Fibroblast of lung (primary cell): ENCODE results near the gene GPX5. TPM values are rescaled to one million over a fixed set of nuclear protein-coding genes. Genes with fewer than 3 reads are reported as not detected.

Source experiments
- DNase-seq, 2 donors: peaks; one replicate each; pipeline versions ENCODE4 v3.0.0 to v3.0.0-alpha.2; 2010; ENCODE audit warnings: low read depth in 2 of 2
- H2AFZ ChIP-seq: 2 replicates; pipeline ENCODE4 v1.5.1; 2012; ENCODE audit warnings: low read length, control low read depth, inconsistent platforms
- H3K27ac ChIP-seq: 2 replicates; pipeline ENCODE4 v1.5.1; 2011; ENCODE audit warnings: low read length, control low read depth; ENCODE audit not compliant: insufficient read depth
- H3K27me3 ChIP-seq: 2 replicates; pipeline ENCODE4 v1.5.1; 2011; ENCODE audit warnings: mild to moderate bottlenecking, low read length; ENCODE audit not compliant: control insufficient read depth, insufficient read depth
- H3K36me3 ChIP-seq: 2 replicates; pipeline ENCODE4 v1.5.1; 2011; ENCODE audit warnings: low read length; ENCODE audit not compliant: control insufficient read depth, insufficient read depth
- H3K4me1 ChIP-seq: 2 replicates; pipeline ENCODE4 v1.5.1; 2011; ENCODE audit warnings: low read length; ENCODE audit not compliant: control insufficient read depth, insufficient read depth; ENCODE audit errors: extremely low read depth
- H3K4me2 ChIP-seq: 2 replicates; pipeline ENCODE4 v1.5.1; 2011; ENCODE audit warnings: low read length, control low read depth; ENCODE audit not compliant: insufficient read depth; ENCODE audit errors: extremely low read depth
- H3K4me3 ChIP-seq, 4 experiments: fragments of 200-600 bp in 1 of 4; sonication (generic) in 1 of 4; replicated peaks in 1 of 4; 2 replicates each; pipeline ENCODE4 v1.5.1; 2011 to 2016; ENCODE audit warnings: low read length in 4 of 4, low read depth in 3 of 4, mild to moderate bottlenecking in 3 of 4, control low read depth in 2 of 4, inconsistent platforms in 1 of 4, mixed read lengths in 1 of 4; ENCODE audit not compliant: insufficient read depth in 1 of 4; ENCODE audit errors: control extremely low read depth in 1 of 4
- H3K79me2 ChIP-seq: 2 replicates; pipeline ENCODE4 v1.5.1; 2012; ENCODE audit warnings: mild to moderate bottlenecking, low read length, inconsistent platforms; ENCODE audit not compliant: control insufficient read depth, insufficient read depth
- H3K9ac ChIP-seq: 2 replicates; pipeline ENCODE4 v1.5.1; 2011; ENCODE audit warnings: mild to moderate bottlenecking, low read length, control low read depth; ENCODE audit not compliant: insufficient read depth
- H3K9me3 ChIP-seq: 2 replicates; pipeline ENCODE4 v1.5.1; 2012; ENCODE audit warnings: low read depth, low read length; ENCODE audit not compliant: control insufficient read depth, insufficient read depth
- H4K20me1 ChIP-seq: 2 replicates; pipeline ENCODE4 v1.5.1; 2011; ENCODE audit warnings: low read length; ENCODE audit not compliant: control insufficient read depth, insufficient read depth; ENCODE audit errors: extremely low read depth
- CTCF ChIP-seq, 2 donors: IDR thresholded peaks in 1 of 2; conservative IDR thresholded peaks in 1 of 2; 1 replicate in 1 of 2; 2 replicates in 1 of 2; pipeline ENCODE4 v1.5.1; 2011 to 2012; ENCODE audit warnings: low read length in 2 of 2, control low read depth in 1 of 2, inconsistent platforms in 1 of 2, low read depth in 1 of 2, mild to moderate bottlenecking in 1 of 2
- EZH2 ChIP-seq: IDR thresholded peaks from 2 replicates; pipeline ENCODE4 v1.5.1; 2012; ENCODE audit warnings: low read length, control low read depth, mild to moderate bottlenecking; ENCODE audit errors: missing control alignments
- polyA plus RNA-seq, 2 donors: library from polyadenylated mRNA; depleted of rRNA in 1 of 2; stranded (reverse) in 1 of 2; unstranded in 1 of 2; fragments of >200 nt; gene quantifications; 2 replicates each; pipeline ENCODE4 v1.2.1, GENCODE V29; 2011 to 2012; ENCODE audit warnings: missing spikeins in 1 of 2
- total RNA-seq: library from RNA; depleted of rRNA; stranded (reverse); fragments of >200 nt; gene quantifications from 2 replicates; pipeline ENCODE4 v1.2.1, GENCODE V29; 2014

Gene GPX5
- total and polyA plus RNA-seq, 2 donors (not counting 1 experiment from before 2014, with no cell fraction given): not detected

DNA sequence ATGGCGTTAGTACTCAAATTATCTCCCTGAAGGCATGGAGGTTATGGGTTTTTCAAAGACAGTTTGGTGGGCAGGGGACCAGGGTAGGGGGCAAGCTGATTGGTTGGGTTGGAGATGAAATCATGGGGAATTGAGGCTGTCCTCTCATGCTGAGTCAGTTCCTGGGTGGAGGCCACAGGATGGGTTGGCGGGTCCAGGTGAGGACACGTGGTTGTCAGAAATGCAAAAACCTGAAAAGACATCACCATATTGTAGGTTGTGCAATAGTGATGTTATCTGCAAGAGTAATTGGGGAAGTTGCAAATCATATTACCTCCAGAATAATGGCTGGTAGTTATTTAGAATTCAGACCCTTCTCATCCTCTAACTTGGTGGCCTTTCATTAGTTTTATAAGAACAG, 40.2 kb upstream of the GPX5 start:
- Histone ChIP-seq H3K4me2 (no peak overlapping the region), H3K79me2 (no peaks in the 10 kb centered on the region), H3K4me3 (no peak overlapping the region), H3K36me3 (no peaks in the 10 kb centered on the region), H3K9me3 (no peaks in the 10 kb centered on the region), H2AFZ (no peak overlapping the region), H4K20me1 (no peaks in the 10 kb centered on the region), H3K9ac (no peak overlapping the region), H3K27ac (no peak overlapping the region), H3K4me1 (no peaks in the 10 kb centered on the region), H3K27me3 (peaks cover 6% of the 10 kb centered on the region)
- DNase-seq: no peak
- TF ChIP-seq CTCF (conservative IDR thresholded peaks at IDR 0.05 in 1 of 2, IDR thresholded peaks at IDR 0.05 in 1 of 2; ENCODE audit: low read depth in 1 of 2, low read length in 2 of 2) (no peak), EZH2 (no peak)

- H3K79me2 ChIP-seq: no peaks in the 10 kb centered on the region
- no peak overlapping the region for H3K9ac ChIP-seq
- H3K27ac ChIP-seq: no peak overlapping the region
- H3K9me3 ChIP-seq: no peaks in the 10 kb centered on the region
- no peaks in the 10 kb centered on the region for H3K4me1 ChIP-seq
- H3K36me3 ChIP-seq: no peaks in the 10 kb centered on the region
- H3K4me3 ChIP-seq: no peak overlapping the region
- H3K27me3 ChIP-seq: peaks cover 1% of the 10 kb centered on the region
- no peak for DNase-seq
- TF ChIP-seq EZH2: no peak
- no peak for TF ChIP-seq CTCF (conservative IDR thresholded peaks at IDR 0.05 in 1 of 2, IDR thresholded peaks at IDR 0.05 in 1 of 2; ENCODE audit: low read depth in 1 of 2, low read length in 2 of 2)
- H2AFZ ChIP-seq: no peak overlapping the region
- H4K20me1 ChIP-seq: no peaks in the 10 kb centered on the region
- no peak overlapping the region for H3K4me2 ChIP-seq
Measured at GRCh38 chr6:28486533-28486932, 39.1 kb upstream of the GPX5 start.

- Histone ChIP-seq H3K4me3 (no peak overlapping the region), H3K36me3 (no peaks in the 10 kb centered on the region), H2AFZ (no peak overlapping the region), H3K4me1 (no peaks in the 10 kb centered on the region), H3K9ac (no peak overlapping the region), H3K27me3 (no peaks in the 10 kb centered on the region), H3K79me2 (no peaks in the 10 kb centered on the region), H4K20me1 (no peaks in the 10 kb centered on the region), H3K4me2 (no peak overlapping the region), H3K27ac (no peak overlapping the region), H3K9me3 (no peaks in the 10 kb centered on the region)
- no peak for DNase-seq
- TF ChIP-seq EZH2 (no peak), CTCF (conservative IDR thresholded peaks at IDR 0.05 in 1 of 2, IDR thresholded peaks at IDR 0.05 in 1 of 2; ENCODE audit: low read depth in 1 of 2, low read length in 2 of 2) (no peak)
Measured at GRCh38 chr6:28486988-28487742, 38.5 kb upstream of the GPX5 start.
